22Rv1 (cell line): Measurements from ENCODE around the gene LRIT1.

Source experiments
- H3K27ac ChIP-seq: fragments of 450-650 bp; 2 replicates; pipeline ENCODE4 v1.5.1; 2017
- ZFX ChIP-seq: fragments of 450-650 bp; IDR thresholded peaks from 2 replicates; pipeline ENCODE4 v1.6.1; 2017; ENCODE audit warnings: antibody characterized with exemption, borderline replicate concordance
- TF ChIP-seq, protein P1 (sequence below): fragments of 450-650 bp; IDR thresholded peaks from 2 replicates; pipeline ENCODE4 v1.5.1; 2017; ENCODE audit warnings: mild to moderate bottlenecking

LRIT1 gene

GRCh38 chr10:84269773-84270172, 28.4 kb upstream of the LRIT1 start:
- no peak overlapping the region for H3K27ac ChIP-seq
- TF ChIP-seq, protein P1, sequence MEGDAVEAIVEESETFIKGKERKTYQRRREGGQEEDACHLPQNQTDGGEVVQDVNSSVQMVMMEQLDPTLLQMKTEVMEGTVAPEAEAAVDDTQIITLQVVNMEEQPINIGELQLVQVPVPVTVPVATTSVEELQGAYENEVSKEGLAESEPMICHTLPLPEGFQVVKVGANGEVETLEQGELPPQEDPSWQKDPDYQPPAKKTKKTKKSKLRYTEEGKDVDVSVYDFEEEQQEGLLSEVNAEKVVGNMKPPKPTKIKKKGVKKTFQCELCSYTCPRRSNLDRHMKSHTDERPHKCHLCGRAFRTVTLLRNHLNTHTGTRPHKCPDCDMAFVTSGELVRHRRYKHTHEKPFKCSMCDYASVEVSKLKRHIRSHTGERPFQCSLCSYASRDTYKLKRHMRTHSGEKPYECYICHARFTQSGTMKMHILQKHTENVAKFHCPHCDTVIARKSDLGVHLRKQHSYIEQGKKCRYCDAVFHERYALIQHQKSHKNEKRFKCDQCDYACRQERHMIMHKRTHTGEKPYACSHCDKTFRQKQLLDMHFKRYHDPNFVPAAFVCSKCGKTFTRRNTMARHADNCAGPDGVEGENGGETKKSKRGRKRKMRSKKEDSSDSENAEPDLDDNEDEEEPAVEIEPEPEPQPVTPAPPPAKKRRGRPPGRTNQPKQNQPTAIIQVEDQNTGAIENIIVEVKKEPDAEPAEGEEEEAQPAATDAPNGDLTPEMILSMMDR: no peak
- no peak for TF ChIP-seq ZFX

GRCh38 chr10:84269162-84269561, 27.8 kb upstream of the LRIT1 start:
- TF ChIP-seq, protein P1: no peak
- TF ChIP-seq ZFX: no peak
- H3K27ac ChIP-seq: no peak overlapping the region

DNA sequence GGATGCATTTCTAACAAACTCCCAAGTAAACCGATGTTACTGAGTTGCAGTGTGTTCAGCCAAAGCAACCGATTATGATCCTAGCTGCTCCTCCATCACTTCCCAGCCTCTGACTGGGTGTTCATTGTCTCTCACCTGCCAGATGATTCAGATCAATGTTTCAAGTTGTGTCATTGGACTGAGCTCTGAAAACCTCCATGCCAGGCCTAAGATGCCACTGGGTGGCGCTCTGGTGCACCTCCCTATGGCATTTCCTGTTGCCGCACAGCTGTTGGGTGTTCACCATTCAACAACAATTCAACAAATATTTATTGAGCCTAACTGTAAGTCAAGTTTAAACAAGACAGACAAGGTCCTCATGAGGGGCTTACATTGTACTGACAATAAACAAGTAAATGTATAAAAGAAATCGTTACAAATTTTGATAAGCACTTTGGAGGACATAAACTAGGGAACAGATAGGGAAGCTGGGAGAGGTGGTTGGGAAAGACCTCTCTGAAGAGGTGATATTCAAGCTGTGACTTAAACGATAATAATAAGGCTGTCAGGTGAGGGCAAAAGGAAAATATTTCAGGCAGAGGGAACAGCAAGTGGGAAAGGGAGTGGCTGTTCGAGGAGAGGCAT, 26.3 kb upstream of the LRIT1 start:
- TF ChIP-seq, protein P1: peak; percentile 78
- no peak for TF ChIP-seq ZFX
- no peak overlapping the region for H3K27ac ChIP-seq

- no peak for TF ChIP-seq ZFX
- TF ChIP-seq, protein P1: no peak
- H3K27ac ChIP-seq: no peak overlapping the region
These were observed 24.1 kb upstream of the LRIT1 start for GRCh38 chr10:84265418-84265817.

GRCh38 chr10:84264611-84265141, 23.3 kb upstream of the LRIT1 start:
- H3K27ac ChIP-seq: no peak overlapping the region
- no peak for TF ChIP-seq ZFX
- TF ChIP-seq, protein P1: peak; percentile 90

GRCh38 chr10:84263716-84264115, 22.4 kb upstream of the LRIT1 start:
- TF ChIP-seq, protein P1: no peak
- H3K27ac ChIP-seq: no peak overlapping the region

- TF ChIP-seq ZFX: no peak
- TF ChIP-seq, protein P1: no peak
- H3K27ac ChIP-seq: no peak overlapping the region
These were observed 21.0 kb upstream of the LRIT1 start for GRCh38 chr10:84262190-84262956.
